Caco-2 (cell line): ENCODE results near the gene DMXL2. TPM values are rescaled to one million over a fixed set of nuclear protein-coding genes. Genes with fewer than 3 reads are reported as not detected.

Source experiments
- BruUV-seq: library from RNA; stranded (reverse); fragments of 400-500 nt; replicated peaks from 2 replicates; lab custom pipeline; 2021; lab: Mats Ljungman, UMichigan
- CTCF ChIA-PET: fragments of 300-600 bp; sonication (Branson Sonifier 250); formaldehyde crosslinking; loops from one replicate; lab custom pipeline; 2022; ENCODE audit warnings: antibody characterized with exemption; lab: Charles Lee
- POLR2A ChIA-PET: fragments of 300-600 bp; sonication (Branson Sonifier 250); formaldehyde crosslinking; loops from one replicate; lab custom pipeline; 2022; ENCODE audit warnings: antibody characterized with exemption; lab: Charles Lee
- DNase-seq, 2 experiments: peaks; one replicate each; pipeline versions ENCODE4 v3.0.0 to v3.0.0-alpha.2; 2020 to 2022
- H3K27me3 ChIP-seq: replicated peaks from 2 replicates; pipeline ENCODE4 v1.6.0; 2011; ENCODE audit warnings: low read length; ENCODE audit not compliant: control insufficient read depth, insufficient read depth
- H3K36me3 ChIP-seq: 2 replicates; pipeline ENCODE4 v1.5.1; 2011; ENCODE audit warnings: low read length; ENCODE audit not compliant: control insufficient read depth, insufficient read depth
- H3K4me1 ChIP-seq: fragments of 250-450 bp; sonication (Bioruptor Pico); 2 replicates; pipeline ENCODE4 v1.5.1; 2020; ENCODE audit warnings: mild to moderate bottlenecking
- H3K4me3 ChIP-seq: 2 replicates; pipeline ENCODE4 v1.5.1; 2011; ENCODE audit warnings: low read depth, mild to moderate bottlenecking, control low read depth, low read length
- H3K9me3 ChIP-seq: fragments of 250-450 bp; sonication (Bioruptor Pico); 2 replicates; pipeline ENCODE4 v1.5.1; 2020; ENCODE audit warnings: mild to moderate bottlenecking, moderate library complexity
- H3K27ac Mint-ChIP-seq: one replicate; pipeline ENCODE4 v1.8.0; 2022; ENCODE audit warnings: mixed read lengths; ENCODE audit not compliant: unreplicated experiment
- H3K27me3 Mint-ChIP-seq: one replicate; pipeline ENCODE4 v1.8.0; 2022; ENCODE audit warnings: mixed read lengths; ENCODE audit not compliant: insufficient read depth, unreplicated experiment
- H3K36me3 Mint-ChIP-seq: one replicate; pipeline ENCODE4 v1.8.0; 2022; ENCODE audit warnings: mild to moderate bottlenecking, mixed read lengths; ENCODE audit not compliant: insufficient read depth, unreplicated experiment
- H3K4me1 Mint-ChIP-seq: one replicate; pipeline ENCODE4 v1.8.0; 2022; ENCODE audit warnings: low read depth, mixed read lengths; ENCODE audit not compliant: unreplicated experiment
- H3K4me3 Mint-ChIP-seq: one replicate; pipeline ENCODE4 v1.8.0; 2022; ENCODE audit warnings: mild to moderate bottlenecking, moderate library complexity, mixed read lengths; ENCODE audit not compliant: unreplicated experiment
- H3K9me3 Mint-ChIP-seq: one replicate; pipeline ENCODE4 v1.8.0; 2022; ENCODE audit warnings: mixed read lengths; ENCODE audit not compliant: unreplicated experiment
- intact Hi-C: fragments of 100-400 bp; cut with micrococcal nuclease; formaldehyde crosslinking; loops from one replicate; pipeline ENCODE4 v1.10.0; 2022; ENCODE audit not compliant: unreplicated experiment
- total RNA-seq: library from RNA; stranded (reverse); gene quantifications from 2 replicates; pipeline ENCODE4 v1.2.3, GENCODE V29; 2022
- TF ChIP-seq, protein P1 (sequence below), 2 experiments: fragments of 200-600 bp in 1 of 2; IDR thresholded peaks; 1 replicate in 1 of 2; 2 replicates in 1 of 2; pipeline versions ENCODE4 v1.5.1 to v1.8.0; 2011 to 2022; ENCODE audit warnings: antibody characterized with exemption in 1 of 2, control low read depth in 1 of 2, inconsistent platforms in 1 of 2, low read depth in 1 of 2, low read length in 1 of 2, mild to moderate bottlenecking in 1 of 2, moderate library complexity in 1 of 2; ENCODE audit not compliant: insufficient read depth in 1 of 2, severe bottlenecking in 1 of 2, unreplicated experiment in 1 of 2

The DMXL2 gene
- total RNA-seq, 1 experiment from 2014 or later, result 7.5 TPM

DNA sequence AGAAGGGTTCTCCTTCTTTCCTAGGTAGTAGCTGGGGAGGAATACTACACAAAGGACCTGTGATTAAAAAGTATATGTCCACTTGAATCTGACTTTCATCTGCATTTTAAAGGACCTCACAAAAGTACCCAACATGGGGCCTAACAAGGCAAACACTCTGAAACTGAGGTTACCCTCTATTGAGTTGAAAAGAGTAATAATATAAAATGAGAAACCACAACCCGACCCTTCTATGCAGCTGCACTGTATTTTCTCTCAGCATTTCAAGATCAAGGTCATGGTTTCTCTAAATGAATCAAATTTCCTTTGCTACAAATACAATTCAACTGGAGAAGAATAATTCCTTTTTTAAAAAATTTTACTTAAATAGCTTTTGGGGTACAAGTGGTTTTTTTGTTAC lies 106.3 kb downstream of the DMXL2 start:
- H3K27me3 ChIP-seq, result no peaks in the 10 kb centered on the region
- POLR2A ChIA-PET, result no interaction called here
- H3K4me3 ChIP-seq, result no peak overlapping the region
- no peak overlapping the region for H3K27ac Mint-ChIP-seq
- no peaks in the 10 kb centered on the region for H3K36me3 ChIP-seq
- DNase-seq, result no peak
- no TSS peak for BruUV-seq
- H3K9me3 Mint-ChIP-seq, result no peaks in the 10 kb centered on the region
- peaks cover 7% of the 10 kb centered on the region for H3K4me1 Mint-ChIP-seq
- CTCF ChIA-PET, result no interaction called here
- no peak overlapping the region for H3K4me3 Mint-ChIP-seq
- H3K4me1 ChIP-seq, result 0 out of 2 replicates have a peak, but pooled peaks cover 5% of the 10 kb centered on the region
- no peaks in the 10 kb centered on the region for H3K9me3 ChIP-seq
- no peaks in the 10 kb centered on the region for H3K36me3 Mint-ChIP-seq
- TF ChIP-seq, protein P1, sequence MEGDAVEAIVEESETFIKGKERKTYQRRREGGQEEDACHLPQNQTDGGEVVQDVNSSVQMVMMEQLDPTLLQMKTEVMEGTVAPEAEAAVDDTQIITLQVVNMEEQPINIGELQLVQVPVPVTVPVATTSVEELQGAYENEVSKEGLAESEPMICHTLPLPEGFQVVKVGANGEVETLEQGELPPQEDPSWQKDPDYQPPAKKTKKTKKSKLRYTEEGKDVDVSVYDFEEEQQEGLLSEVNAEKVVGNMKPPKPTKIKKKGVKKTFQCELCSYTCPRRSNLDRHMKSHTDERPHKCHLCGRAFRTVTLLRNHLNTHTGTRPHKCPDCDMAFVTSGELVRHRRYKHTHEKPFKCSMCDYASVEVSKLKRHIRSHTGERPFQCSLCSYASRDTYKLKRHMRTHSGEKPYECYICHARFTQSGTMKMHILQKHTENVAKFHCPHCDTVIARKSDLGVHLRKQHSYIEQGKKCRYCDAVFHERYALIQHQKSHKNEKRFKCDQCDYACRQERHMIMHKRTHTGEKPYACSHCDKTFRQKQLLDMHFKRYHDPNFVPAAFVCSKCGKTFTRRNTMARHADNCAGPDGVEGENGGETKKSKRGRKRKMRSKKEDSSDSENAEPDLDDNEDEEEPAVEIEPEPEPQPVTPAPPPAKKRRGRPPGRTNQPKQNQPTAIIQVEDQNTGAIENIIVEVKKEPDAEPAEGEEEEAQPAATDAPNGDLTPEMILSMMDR (IDR thresholded peaks at IDR 0.05; ENCODE audit: insufficient read depth in 1 of 2, low read depth in 1 of 2, low read length in 1 of 2, severe bottlenecking in 1 of 2, unreplicated experiment in 1 of 2), result no peak
- no peaks in the 10 kb centered on the region for H3K27me3 Mint-ChIP-seq
- intact Hi-C loops, result no loop called here

DNA sequence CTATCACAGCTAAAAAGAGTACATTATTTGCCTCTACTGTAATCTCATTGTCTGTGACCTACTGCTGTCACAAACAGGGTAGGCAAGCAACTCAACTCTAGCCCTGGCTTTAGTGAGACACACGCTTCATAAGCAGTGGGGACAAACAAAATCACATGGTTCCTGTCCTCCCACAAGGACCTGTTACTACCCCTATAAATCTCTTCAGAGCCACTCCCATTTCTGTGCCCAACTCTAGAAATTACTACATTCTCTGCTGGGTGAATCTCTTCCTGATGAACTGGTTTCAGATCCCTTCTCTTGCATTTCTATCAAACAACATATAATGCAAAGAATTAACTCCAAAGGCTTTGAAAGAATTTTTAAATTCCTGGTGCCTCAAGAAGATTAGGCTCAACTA lies 117.3 kb downstream of the DMXL2 start:
- Mint-ChIP-seq H3K9me3 (no peaks in the 10 kb centered on the region), H3K27me3 (no peaks in the 10 kb centered on the region), H3K4me1 (no peaks in the 10 kb centered on the region), H3K4me3 (no peak overlapping the region), H3K27ac (no peak overlapping the region), H3K36me3 (no peaks in the 10 kb centered on the region)
- Histone ChIP-seq H3K4me3 (no peak overlapping the region), H3K9me3 (no peaks in the 10 kb centered on the region), H3K27me3 (no peaks in the 10 kb centered on the region), H3K4me1 (no peaks in the 10 kb centered on the region), H3K36me3 (no peaks in the 10 kb centered on the region)
- DNase-seq, result no peak
- BruUV-seq, result no TSS peak
- ChIA-PET POLR2A (no interaction called here), CTCF (no interaction called here)
- intact Hi-C loops, result no loop called here
- TF ChIP-seq, protein P1 (IDR thresholded peaks at IDR 0.05; ENCODE audit: insufficient read depth in 1 of 2, low read depth in 1 of 2, low read length in 1 of 2, severe bottlenecking in 1 of 2, unreplicated experiment in 1 of 2), result no peak

DNA sequence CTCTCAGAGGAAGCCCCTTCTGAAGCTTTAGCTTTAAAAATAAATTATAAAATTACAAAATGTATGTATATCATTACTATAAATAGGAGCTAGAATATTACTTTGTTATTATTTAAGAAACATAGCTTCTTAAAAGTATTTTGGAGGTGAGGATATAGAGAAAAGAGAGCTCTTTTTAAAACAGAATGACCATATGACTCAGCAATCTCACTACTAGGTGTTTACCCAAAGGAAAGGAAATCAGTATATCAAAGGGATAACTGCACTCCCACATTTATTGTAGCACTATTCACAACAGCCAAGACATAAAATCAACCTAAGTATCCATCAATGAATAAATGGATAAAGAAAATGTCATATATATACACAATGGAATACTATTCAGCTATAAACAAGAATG lies 119.6 kb downstream of the DMXL2 start:
- Mint-ChIP-seq H3K4me3 (no peak overlapping the region), H3K27ac (no peak overlapping the region), H3K9me3 (no peaks in the 10 kb centered on the region), H3K27me3 (no peaks in the 10 kb centered on the region), H3K36me3 (no peaks in the 10 kb centered on the region), H3K4me1 (no peaks in the 10 kb centered on the region)
- Histone ChIP-seq H3K4me3 (no peak overlapping the region), H3K27me3 (no peaks in the 10 kb centered on the region), H3K9me3 (no peaks in the 10 kb centered on the region), H3K4me1 (no peaks in the 10 kb centered on the region), H3K36me3 (no peaks in the 10 kb centered on the region)
- BruUV-seq, result no TSS peak
- TF ChIP-seq, protein P1 (IDR thresholded peaks at IDR 0.05; ENCODE audit: insufficient read depth in 1 of 2, low read depth in 1 of 2, low read length in 1 of 2, severe bottlenecking in 1 of 2, unreplicated experiment in 1 of 2), result no peak
- intact Hi-C loops, result no loop called here
- DNase-seq, result no peak
- POLR2A ChIA-PET, result no interaction called here
- CTCF ChIA-PET, result no interaction called here
